Mesenchymal stem cell (in vitro differentiated cells and primary cell): Measurements from ENCODE around the gene MYH1.
A peak's percentile ranks its signal among the peaks of the same experiment; 100 is the strongest.

ENCODE experiments used
- DNase-seq: peaks from one replicate; pipeline ENCODE4 v3.0.0-alpha.2; 2013
- H2AFZ ChIP-seq: one replicate; pipeline ENCODE4 v1.6.1; 2013; ENCODE audit warnings: low read depth, mild to moderate bottlenecking, control low read depth, inconsistent platforms, low read length, moderate library complexity
- H2AK5ac ChIP-seq: 2 replicates; pipeline ENCODE4 v1.6.1; 2013; ENCODE audit warnings: low read length, moderate library complexity, mild to moderate bottlenecking, inconsistent platforms; ENCODE audit not compliant: severe bottlenecking
- H2BK120ac ChIP-seq: one replicate; pipeline ENCODE4 v1.6.1; 2013; ENCODE audit warnings: low read depth, mild to moderate bottlenecking, inconsistent platforms, low read length, moderate library complexity
- H2BK12ac ChIP-seq, 2 experiments: one replicate each; pipeline ENCODE4 v1.6.1; 2013; ENCODE audit warnings: inconsistent platforms in 2 of 2, low read length in 2 of 2, mild to moderate bottlenecking in 2 of 2, moderate library complexity in 2 of 2, control low read depth in 1 of 2
- H2BK15ac ChIP-seq: one replicate; pipeline ENCODE4 v1.6.1; 2013; ENCODE audit warnings: mild to moderate bottlenecking, low read depth, inconsistent platforms; ENCODE audit not compliant: poor library complexity, severe bottlenecking
- H2BK5ac ChIP-seq: 2 replicates; pipeline ENCODE4 v1.6.1; 2013; ENCODE audit warnings: low read depth, mild to moderate bottlenecking, low read length, control low read depth, inconsistent platforms; ENCODE audit not compliant: poor library complexity, severe bottlenecking
- H3K14ac ChIP-seq, 2 experiments: one replicate each; pipeline ENCODE4 v1.6.1; 2013; ENCODE audit warnings: inconsistent platforms in 2 of 2, low read length in 2 of 2, control low read depth in 1 of 2, mild to moderate bottlenecking in 1 of 2, moderate library complexity in 1 of 2
- H3K18ac ChIP-seq, 2 experiments: one replicate each; pipeline ENCODE4 v1.6.1; 2013; ENCODE audit warnings: inconsistent platforms in 2 of 2, low read length in 2 of 2, control low read depth in 1 of 2, low read depth in 1 of 2, mild to moderate bottlenecking in 1 of 2
- H3K23ac ChIP-seq, 2 experiments: one replicate each; pipeline ENCODE4 v1.6.1; 2013; ENCODE audit warnings: inconsistent platforms in 2 of 2, low read length in 2 of 2, mild to moderate bottlenecking in 2 of 2, moderate library complexity in 2 of 2, control low read depth in 1 of 2
- H3K27ac ChIP-seq: 2 replicates; pipeline ENCODE4 v1.5.1; 2013; ENCODE audit warnings: mild to moderate bottlenecking, moderate library complexity, low read length, control low read depth, inconsistent platforms; ENCODE audit not compliant: poor library complexity, severe bottlenecking
- H3K27me3 ChIP-seq, 2 experiments: 2 replicates each; pipeline versions ENCODE4 v1.6.1 to v1.7.0; 2013; ENCODE audit warnings: low read length in 2 of 2, mild to moderate bottlenecking in 2 of 2, moderate library complexity in 2 of 2, control low read depth in 1 of 2, inconsistent platforms in 1 of 2; ENCODE audit not compliant: control insufficient read depth in 1 of 2, insufficient read depth in 1 of 2
- H3K36me3 ChIP-seq, 2 experiments: 2 replicates each; pipeline versions ENCODE4 v1.6.1 to v1.7.0; 2013; ENCODE audit warnings: low read length in 2 of 2, control low read depth in 1 of 2, inconsistent platforms in 1 of 2, low read depth in 1 of 2, mild to moderate bottlenecking in 1 of 2; ENCODE audit not compliant: insufficient read depth in 2 of 2, control insufficient read depth in 1 of 2
- H3K4ac ChIP-seq, 2 experiments: one replicate each; pipeline ENCODE4 v1.6.1; 2013; ENCODE audit warnings: inconsistent platforms in 2 of 2, low read length in 2 of 2, mild to moderate bottlenecking in 2 of 2, moderate library complexity in 2 of 2, control low read depth in 1 of 2, low read depth in 1 of 2
- H3K4me1 ChIP-seq: 2 replicates; pipeline ENCODE4 v1.6.1; 2013; ENCODE audit warnings: low read depth, low read length, control low read depth; ENCODE audit not compliant: control insufficient read depth, insufficient read depth
- H3K4me2 ChIP-seq: 2 replicates; pipeline ENCODE4 v1.6.1; 2013; ENCODE audit warnings: low read length, mild to moderate bottlenecking, inconsistent platforms; ENCODE audit not compliant: poor library complexity, severe bottlenecking
- H3K4me3 ChIP-seq, 2 experiments: 2 replicates each; pipeline versions ENCODE4 v1.5.1 to v1.7.0; 2013; ENCODE audit warnings: low read length in 2 of 2, mild to moderate bottlenecking in 2 of 2, control low read depth in 1 of 2, low read depth in 1 of 2; ENCODE audit not compliant: insufficient read depth in 1 of 2
- H3K79me1 ChIP-seq: replicated peaks from 2 replicates; pipeline ENCODE4 v1.6.1; 2013; ENCODE audit warnings: mild to moderate bottlenecking, control low read depth, low read length, inconsistent platforms; ENCODE audit not compliant: poor library complexity, severe bottlenecking
- H3K9ac ChIP-seq: 2 replicates; pipeline ENCODE4 v1.7.0; 2013; ENCODE audit warnings: mild to moderate bottlenecking, low read length, moderate library complexity
- H3K9me3 ChIP-seq: 2 replicates; pipeline ENCODE4 v1.7.0; 2013; ENCODE audit warnings: mild to moderate bottlenecking, low read length; ENCODE audit not compliant: control insufficient read depth
- H4K8ac ChIP-seq: one replicate; pipeline ENCODE4 v1.6.1; 2013; ENCODE audit warnings: inconsistent platforms, mild to moderate bottlenecking, low read length, moderate library complexity
- H4K91ac ChIP-seq: one replicate; pipeline ENCODE4 v1.6.1; 2013; ENCODE audit warnings: mild to moderate bottlenecking, low read length, inconsistent platforms
- WGBS: methylation state at CpG from one replicate; pipeline ENCODE4 v1.1.7; 2013; ENCODE audit warnings: mixed read lengths; 5-methylcytosine and 5-hydroxymethylcytosine counted together

The MYH1 gene

DNA sequence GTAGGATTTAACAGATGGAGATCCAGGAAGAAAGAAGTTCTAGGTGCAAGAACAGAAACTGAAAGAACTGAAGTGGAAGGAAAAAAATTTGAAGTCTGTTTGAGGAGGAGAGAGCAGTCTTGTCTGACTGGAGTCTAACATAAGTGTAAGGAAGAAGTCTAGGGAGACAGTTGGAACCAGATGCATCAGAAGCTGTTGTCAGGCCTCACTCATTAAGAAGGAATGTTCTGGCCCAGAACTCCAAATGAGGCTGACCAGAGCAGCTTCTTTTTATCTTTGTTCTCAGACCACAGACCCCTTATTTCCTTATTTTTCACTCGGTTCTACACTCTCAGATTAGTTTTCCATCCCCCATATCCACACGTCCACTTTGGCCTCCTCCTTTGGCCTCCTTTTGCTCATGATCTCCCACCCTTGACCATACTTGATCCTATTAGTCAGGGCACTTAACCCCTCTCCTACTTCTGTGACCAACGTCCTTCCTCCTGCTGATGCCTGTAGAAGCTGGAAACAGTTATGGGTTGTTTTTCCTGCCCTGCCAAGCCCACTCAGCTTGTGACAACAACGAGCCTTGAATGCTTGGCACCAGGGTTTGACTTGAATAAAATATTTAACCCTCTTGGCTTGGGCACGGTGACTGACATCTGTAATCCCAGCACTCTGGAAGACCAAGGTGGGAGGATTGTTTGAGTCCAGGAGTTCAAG lies 38.1 kb upstream of the MYH1 start:
- Histone ChIP-seq H2AK5ac (no peak overlapping the region), H3K4me1 (no peaks in the 10 kb centered on the region), H3K27ac (no peak overlapping the region), H2AFZ (peak overlapping the region; percentile 2), H3K4me3 (peak overlapping the region in 1 of 2 experiments; percentile 29), H4K91ac (peak overlapping the region; percentile 37), H3K36me3 (no peaks in the 10 kb centered on the region), H3K9ac (peak overlapping the region; percentile 51), H3K27me3 (no peaks in the 10 kb centered on the region), H2BK12ac (no peak overlapping the region), H2BK120ac (no peak overlapping the region), H3K23ac (no peak overlapping the region), H3K18ac (no peak overlapping the region), H2BK5ac (no peak overlapping the region), H4K8ac (no peak overlapping the region), H3K9me3 (no peaks in the 10 kb centered on the region), H3K4ac (no peak overlapping the region), H3K4me2 (no peak overlapping the region), H2BK15ac (no peak overlapping the region), H3K14ac (no peak overlapping the region), H3K79me1 (no peaks in the 10 kb centered on the region)
- DNase-seq: peak; percentile 36
- WGBS: 32% methylated on average over 5 of the region's 5 CpGs

- no peak overlapping the region for H3K14ac ChIP-seq
- WGBS: 67% methylated on average over 3 of the region's 4 CpGs
- no peaks in the 10 kb centered on the region for H3K4me1 ChIP-seq
- no peak overlapping the region for H3K27ac ChIP-seq
- H3K18ac ChIP-seq: no peak overlapping the region
- H3K27me3 ChIP-seq: no peaks in the 10 kb centered on the region
- no peak overlapping the region for H3K23ac ChIP-seq
- H3K36me3 ChIP-seq: no peaks in the 10 kb centered on the region
- H2BK120ac ChIP-seq: no peak overlapping the region
- no peak overlapping the region for H4K91ac ChIP-seq
- H3K79me1 ChIP-seq: no peaks in the 10 kb centered on the region
- no peak overlapping the region for H2BK12ac ChIP-seq
- H4K8ac ChIP-seq: no peak overlapping the region
- no peak overlapping the region for H3K4ac ChIP-seq
- no peak overlapping the region for H3K4me3 ChIP-seq
- no peak overlapping the region for H2BK15ac ChIP-seq
- H2BK5ac ChIP-seq: no peak overlapping the region
- H2AK5ac ChIP-seq: no peak overlapping the region
- no peak overlapping the region for H2AFZ ChIP-seq
- no peak overlapping the region for H3K9ac ChIP-seq
- H3K4me2 ChIP-seq: no peak overlapping the region
- no peak for DNase-seq
- no peaks in the 10 kb centered on the region for H3K9me3 ChIP-seq
Observed at GRCh38 chr17:10550014-10550413, 31.7 kb upstream of the MYH1 start.

GRCh38 chr17:10549096-10549842 lies 30.9 kb upstream of the MYH1 start, which contains the start of gene MYH2:
Gene MYH2, minus strand, starts transcription at chr17:10549658. Its CDS starts 1,738 bp downstream, at chr17:10547920.
- H2AK5ac ChIP-seq: no peak within 1 kb of the TSS
- no peak within 1 kb of the TSS for H3K4me2 ChIP-seq
- no peak within 1 kb of the TSS for H4K8ac ChIP-seq
- no peaks in the 10 kb centered on the region for H3K9me3 ChIP-seq
- H3K27me3 ChIP-seq: no peaks in the 10 kb centered on the region
- H2BK15ac ChIP-seq: no peak within 1 kb of the TSS
- H4K91ac ChIP-seq: no peak within 1 kb of the TSS
- no peak within 1 kb of the TSS for H2BK12ac ChIP-seq
- 56% methylated on average over 7 of the region's 9 CpGs for WGBS
- H3K23ac ChIP-seq: no peak within 1 kb of the TSS
- H2AFZ ChIP-seq: no peak within 1 kb of the TSS
- no peak within 1 kb of the TSS for H2BK5ac ChIP-seq
- no peak within 1 kb of the TSS for H3K14ac ChIP-seq
- no peak within 1 kb of the TSS for H3K9ac ChIP-seq
- no peak within 1 kb of the TSS for H2BK120ac ChIP-seq
- no peak within 1 kb of the TSS for H3K18ac ChIP-seq
- no peak for DNase-seq
- H3K27ac ChIP-seq: no peak within 1 kb of the TSS
- H3K4me1 ChIP-seq: no peaks in the 10 kb centered on the region
- H3K4me3 ChIP-seq: no peak within 1 kb of the TSS
- no peaks in the 10 kb centered on the region for H3K79me1 ChIP-seq
- H3K36me3 ChIP-seq: no peaks in the 10 kb centered on the region
- H3K4ac ChIP-seq: no peak within 1 kb of the TSS

DNA sequence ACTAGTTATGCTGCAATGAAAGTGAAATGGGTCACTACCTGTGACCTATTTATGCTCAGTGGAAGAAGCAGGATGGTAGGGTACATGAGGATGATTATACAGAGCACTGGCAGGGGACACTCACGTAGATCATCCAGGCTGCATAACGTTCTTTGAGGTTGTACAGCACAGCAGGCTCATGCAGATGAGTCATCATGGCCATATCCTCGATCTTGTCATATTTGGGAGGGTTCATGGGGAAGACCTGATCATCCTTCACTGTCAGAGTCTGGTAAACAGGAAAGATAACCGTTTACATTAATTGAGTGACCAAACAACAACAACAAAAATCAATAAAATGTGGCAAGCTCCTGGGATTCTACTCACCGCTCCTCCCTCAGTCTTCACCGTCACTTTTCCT lies 29.0 kb upstream of the MYH1 start:
- Histone ChIP-seq H3K36me3 (no peaks in the 10 kb centered on the region), H4K8ac (no peak overlapping the region)

More for the DNA sequence above, 29.0 kb upstream of the MYH1 start:
- H2BK15ac ChIP-seq: no peak overlapping the region
- DNase-seq: peak; percentile 56
- no peaks in the 10 kb centered on the region for H3K79me1 ChIP-seq
- peak overlapping the region in 1 of 2 experiments; percentile 28 for H3K18ac ChIP-seq
- H2AFZ ChIP-seq: no peak overlapping the region
- H3K4me3 ChIP-seq: no peak overlapping the region
- no peak overlapping the region for H3K4me2 ChIP-seq
- no peak overlapping the region for H2BK120ac ChIP-seq
- H3K27ac ChIP-seq: no peak overlapping the region
- no peak overlapping the region for H2BK12ac ChIP-seq
- no peak overlapping the region for H3K23ac ChIP-seq
- no peaks in the 10 kb centered on the region for H3K27me3 ChIP-seq
- H4K91ac ChIP-seq: no peak overlapping the region
- 25% methylated on average over 6 of the region's 6 CpGs for WGBS
- H3K9ac ChIP-seq: no peak overlapping the region
- H3K9me3 ChIP-seq: no peaks in the 10 kb centered on the region
- H2BK5ac ChIP-seq: no peak overlapping the region
- no peaks in the 10 kb centered on the region for H3K4me1 ChIP-seq
- no peak overlapping the region for H2AK5ac ChIP-seq
- no peak overlapping the region for H3K4ac ChIP-seq
- no peak overlapping the region for H3K14ac ChIP-seq
